Colonic mucosa (tissue), 4 donors: Measurements from ENCODE around the gene SLC9A6. TPM values are rescaled to one million over a fixed set of nuclear protein-coding genes. Genes with fewer than 3 reads are reported as not detected.

Experiments used
- DNase-seq: peaks from one replicate; pipeline ENCODE4 v3.0.0-alpha.2; 2020
- H3K27ac ChIP-seq: fragments of 200-600 bp; one replicate; pipeline ENCODE4 v1.8.0; 2021
- H3K27me3 ChIP-seq: fragments of 200-600 bp; one replicate; pipeline ENCODE4 v1.8.0; 2021
- H3K36me3 ChIP-seq: fragments of 200-600 bp; one replicate; pipeline ENCODE4 v1.8.0; 2021
- H3K4me1 ChIP-seq: fragments of 200-600 bp; one replicate; pipeline ENCODE4 v1.8.0; 2021; ENCODE audit warnings: mild to moderate bottlenecking
- H3K4me3 ChIP-seq: fragments of 200-600 bp; one replicate; pipeline ENCODE4 v1.8.0; 2021
- H3K9ac ChIP-seq, 2 donors: one replicate each; pipeline ENCODE4 v1.7.0; 2013; ENCODE audit warnings: control low read depth in 2 of 2, low read depth in 2 of 2, low read length in 2 of 2
- H3K9me3 ChIP-seq: fragments of 200-600 bp; one replicate; pipeline ENCODE4 v1.8.0; 2021
- intact Hi-C: fragments of 100-400 bp; cut with DNase I; formaldehyde crosslinking; loops from one replicate; pipeline ENCODE4 v1.14.1; 2022
- total RNA-seq, 2 donors: library from RNA; stranded (reverse); fragmentation: NEBNext Ultra II Directional in 1 of 2; extraction: Animal tissue kit (Norgen Biotek cat#: 25700) in 1 of 2; gene quantifications; one replicate each; pipeline ENCODE4 v1.2.1, GENCODE V29; 2021
- TF ChIP-seq, protein P1 (sequence below): fragments of 200-600 bp; IDR thresholded peaks from one replicate; pipeline ENCODE4 v1.8.0; 2022; ENCODE audit warnings: antibody characterized with exemption, mild to moderate bottlenecking
- donor health status: healthy.
- donor health status: DM: no; HTN: no; CAD: no.
- donor health status: DM: no; HTN: no; CAD: no.

The SLC9A6 gene
- total RNA-seq, 2 donors from 2014 or later, result 12.7 to 16.6 TPM

DNA sequence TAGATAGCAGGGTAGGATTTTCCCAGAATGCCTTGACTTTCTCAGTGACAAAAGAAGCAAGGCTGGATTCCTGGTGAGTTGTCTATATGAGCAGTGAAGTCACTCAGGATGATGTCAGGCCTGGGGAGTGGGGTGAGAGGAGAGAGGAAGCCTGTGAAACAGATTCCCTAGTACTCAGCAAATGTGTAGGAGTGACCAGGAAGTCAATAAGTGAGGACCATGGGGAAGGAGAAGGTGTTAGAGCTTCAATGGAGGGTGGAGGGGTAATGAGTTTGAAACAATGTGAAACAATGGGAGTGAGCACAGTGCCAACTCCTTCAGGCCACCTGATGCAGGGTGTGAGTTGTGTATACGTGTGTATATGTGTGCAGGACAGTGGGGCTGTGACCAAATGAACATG lies 2.4 kb upstream of the SLC9A6 start:
- H3K4me3 ChIP-seq, result no peak overlapping the region
- peaks cover 3% of the 10 kb centered on the region for H3K4me1 ChIP-seq
- H3K27ac ChIP-seq, result no peak overlapping the region
- intact Hi-C loops, result loop anchor here (10.0 kb wide), 1 partner anchor 512 kb away; the partner anchor contains the start of gene HTATSF1
- H3K27me3 ChIP-seq, result no peaks in the 10 kb centered on the region
- no peaks in the 10 kb centered on the region for H3K36me3 ChIP-seq
- H3K9me3 ChIP-seq, result no peaks in the 10 kb centered on the region
- no peak for DNase-seq
- H3K9ac ChIP-seq, result no peak overlapping the region
- TF ChIP-seq, protein P1, sequence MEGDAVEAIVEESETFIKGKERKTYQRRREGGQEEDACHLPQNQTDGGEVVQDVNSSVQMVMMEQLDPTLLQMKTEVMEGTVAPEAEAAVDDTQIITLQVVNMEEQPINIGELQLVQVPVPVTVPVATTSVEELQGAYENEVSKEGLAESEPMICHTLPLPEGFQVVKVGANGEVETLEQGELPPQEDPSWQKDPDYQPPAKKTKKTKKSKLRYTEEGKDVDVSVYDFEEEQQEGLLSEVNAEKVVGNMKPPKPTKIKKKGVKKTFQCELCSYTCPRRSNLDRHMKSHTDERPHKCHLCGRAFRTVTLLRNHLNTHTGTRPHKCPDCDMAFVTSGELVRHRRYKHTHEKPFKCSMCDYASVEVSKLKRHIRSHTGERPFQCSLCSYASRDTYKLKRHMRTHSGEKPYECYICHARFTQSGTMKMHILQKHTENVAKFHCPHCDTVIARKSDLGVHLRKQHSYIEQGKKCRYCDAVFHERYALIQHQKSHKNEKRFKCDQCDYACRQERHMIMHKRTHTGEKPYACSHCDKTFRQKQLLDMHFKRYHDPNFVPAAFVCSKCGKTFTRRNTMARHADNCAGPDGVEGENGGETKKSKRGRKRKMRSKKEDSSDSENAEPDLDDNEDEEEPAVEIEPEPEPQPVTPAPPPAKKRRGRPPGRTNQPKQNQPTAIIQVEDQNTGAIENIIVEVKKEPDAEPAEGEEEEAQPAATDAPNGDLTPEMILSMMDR, result no peak

DNA sequence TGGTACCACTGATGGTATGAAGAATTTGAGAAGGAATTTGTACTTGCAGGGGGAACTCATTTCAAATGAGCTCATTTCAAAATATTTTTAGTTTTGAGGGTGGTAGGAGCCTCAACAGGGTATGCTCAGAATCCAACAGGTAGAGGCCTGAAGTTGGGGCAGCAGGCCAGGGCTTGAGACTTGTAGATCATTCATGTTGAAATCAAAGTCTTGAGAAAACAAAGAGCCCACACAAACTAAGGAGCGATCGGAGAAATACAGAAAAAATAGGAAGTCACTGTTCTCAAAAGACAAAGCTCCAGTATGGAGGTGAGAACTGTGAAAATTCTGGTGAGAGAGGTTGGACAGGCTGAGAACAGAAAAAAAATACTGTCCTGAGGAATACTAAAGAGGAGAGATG lies 979 bp upstream of the SLC9A6 start:
- Histone ChIP-seq H3K27ac (no peak overlapping the region), H3K4me1 (peaks cover 3% of the 10 kb centered on the region), H3K36me3 (no peaks in the 10 kb centered on the region), H3K4me3 (peak overlapping the region; percentile 68), H3K27me3 (no peaks in the 10 kb centered on the region), H3K9ac (peak overlapping the region in 1 of 2 donors; percentile 70), H3K9me3 (no peaks in the 10 kb centered on the region)
- DNase-seq, result no peak
- intact Hi-C loops, result loop anchor here (10.0 kb wide), 1 partner anchor 511 kb away; the partner anchor contains the start of gene HTATSF1
- TF ChIP-seq, protein P1, result no peak

DNA sequence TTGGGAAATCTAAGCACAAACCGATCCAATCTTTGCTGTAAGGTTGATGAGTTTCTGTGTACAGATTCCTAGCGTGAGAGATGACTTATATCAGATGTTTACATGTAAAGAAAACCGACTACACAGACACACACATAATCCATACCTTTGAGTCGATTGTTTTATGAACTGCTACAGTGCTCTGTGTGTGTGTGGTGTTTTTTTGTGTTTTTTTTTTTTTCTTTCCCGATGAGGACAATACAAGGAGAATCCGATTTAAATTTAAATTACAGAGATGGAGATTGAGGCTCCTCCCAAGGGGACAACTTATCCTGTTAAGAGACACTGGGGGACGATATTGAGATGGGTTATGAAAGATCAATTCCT lies 461 bp upstream of the SLC9A6 start:
- Histone ChIP-seq H3K27ac (peak overlapping the region; percentile 66), H3K27me3 (no peaks in the 10 kb centered on the region), H3K9me3 (no peaks in the 10 kb centered on the region), H3K36me3 (no peaks in the 10 kb centered on the region), H3K9ac (peak overlapping the region; percentile 70), H3K4me1 (peaks cover 3% of the 10 kb centered on the region), H3K4me3 (peak overlapping the region; percentile 68)
- TF ChIP-seq, protein P1, result no peak
- intact Hi-C loops, result loop anchor here (10.0 kb wide), 1 partner anchor 510 kb away; the partner anchor contains the start of gene HTATSF1
- DNase-seq, result no peak

DNA sequence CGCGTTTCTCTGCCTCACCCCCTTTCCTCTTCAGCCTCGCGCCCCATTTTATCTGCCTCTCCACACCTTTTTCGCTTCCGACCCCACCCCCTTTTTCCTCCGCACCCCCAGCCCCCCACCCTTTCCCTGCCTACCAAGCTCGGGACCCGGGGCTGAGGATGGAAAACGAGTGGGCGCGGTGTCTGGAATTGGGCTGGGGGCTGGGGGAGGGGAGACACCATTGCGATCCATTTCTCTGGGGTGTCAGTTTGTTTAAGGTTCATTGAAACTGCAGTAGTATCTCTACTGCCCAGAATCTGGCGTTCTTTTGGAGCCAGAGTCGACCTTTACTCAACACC lies 707 bp downstream of the SLC9A6 start:
- TF ChIP-seq, protein P1, result no peak
- intact Hi-C loops, result loop anchor here (10.0 kb wide), 1 partner anchor 509 kb away; the partner anchor contains the start of gene HTATSF1
- peak overlapping the region; percentile 68 for H3K4me3 ChIP-seq
- no peaks in the 10 kb centered on the region for H3K9me3 ChIP-seq
- no peaks in the 10 kb centered on the region for H3K27me3 ChIP-seq
- H3K27ac ChIP-seq, result no peak overlapping the region
- no peaks in the 10 kb centered on the region for H3K36me3 ChIP-seq
- no peak for DNase-seq
- H3K9ac ChIP-seq, result peak overlapping the region; percentile 70 to 74
- H3K4me1 ChIP-seq, result peaks cover 3% of the 10 kb centered on the region

DNA sequence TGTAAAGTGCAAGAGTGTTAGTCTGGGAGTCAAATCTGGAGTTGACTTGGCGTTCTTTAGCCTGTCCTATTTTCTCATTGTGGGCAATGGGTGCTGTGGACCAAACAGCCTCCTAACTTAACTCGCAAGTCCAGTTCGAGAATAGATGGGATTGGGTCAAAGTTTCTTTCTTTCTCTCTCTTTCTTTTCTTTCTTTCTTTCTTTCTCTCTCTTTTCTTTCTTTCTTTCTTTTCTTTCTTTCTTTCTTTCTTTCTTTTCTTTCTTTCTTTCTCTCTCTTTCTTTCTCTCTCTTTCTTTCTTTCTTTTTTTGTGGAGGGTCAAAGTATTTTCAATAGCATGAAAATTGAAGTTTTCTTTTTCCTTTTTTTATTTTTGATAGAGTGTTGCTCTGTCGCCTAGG lies 3.0 kb downstream of the SLC9A6 start:
- TF ChIP-seq, protein P1, result no peak
- H3K27ac ChIP-seq, result no peak overlapping the region
- no peaks in the 10 kb centered on the region for H3K27me3 ChIP-seq
- no peak overlapping the region for H3K9ac ChIP-seq
- intact Hi-C loops, result loop anchor here (10.0 kb wide), 1 partner anchor 507 kb away; the partner anchor contains the start of gene HTATSF1
- DNase-seq, result no peak
- H3K9me3 ChIP-seq, result no peaks in the 10 kb centered on the region
- H3K4me1 ChIP-seq, result peaks cover 3% of the 10 kb centered on the region
- H3K4me3 ChIP-seq, result no peak overlapping the region
- no peaks in the 10 kb centered on the region for H3K36me3 ChIP-seq
